Panc1 (cell line): ENCODE measurements around the gene FAM107A. TPM values are rescaled to one million over a fixed set of nuclear protein-coding genes. Genes with fewer than 3 reads are reported as not detected.
A peak's percentile ranks its signal among the peaks of the same experiment; 100 is the strongest.

Experiments used
- ATAC-seq: fragments of 200-7000 bp; cut with Tn5 transposase; 2 replicates; pipeline ENCODE4 v1.9.1; 2020; ENCODE audit warnings: mild to moderate bottlenecking, moderate library complexity
- BruUV-seq: library from RNA; stranded (reverse); fragments of 400-500 nt; replicated peaks from 2 replicates; lab custom pipeline; 2021; lab: Mats Ljungman, UMichigan
- CTCF ChIA-PET: fragments of 300-600 bp; sonication (Branson Sonifier 250); formaldehyde crosslinking; loops from one replicate; lab custom pipeline; 2022; ENCODE audit warnings: antibody characterized with exemption; lab: Charles Lee
- POLR2A ChIA-PET: fragments of 300-600 bp; sonication (Branson Sonifier 250); formaldehyde crosslinking; loops from one replicate; lab custom pipeline; 2022; ENCODE audit warnings: antibody characterized with exemption; lab: Charles Lee
- DNase-seq: peaks from one replicate; pipeline ENCODE4 v3.0.0-alpha.2; 2010; ENCODE audit warnings: low read depth, low spot score
- H3K27ac ChIP-seq: 2 replicates; pipeline ENCODE4 v1.5.1; 2011; ENCODE audit warnings: mild to moderate bottlenecking, low read length, inconsistent platforms
- H3K27me3 ChIP-seq: fragments of 200-500 bp; sonication (Bioruptor generic); 2 replicates; pipeline ENCODE4 v1.6.0; 2014; ENCODE audit warnings: low read length, inconsistent platforms; ENCODE audit not compliant: control insufficient read depth, insufficient read depth
- H3K36me3 ChIP-seq: fragments of 200-500 bp; sonication (Bioruptor generic); 2 replicates; pipeline ENCODE4 v1.5.1; 2014; ENCODE audit warnings: inconsistent platforms, mild to moderate bottlenecking, low read length, moderate library complexity; ENCODE audit not compliant: control insufficient read depth, insufficient read depth
- H3K4me1 ChIP-seq: 2 replicates; pipeline ENCODE4 v1.5.1; 2011; ENCODE audit warnings: inconsistent platforms, mild to moderate bottlenecking, low read length, moderate library complexity; ENCODE audit not compliant: control insufficient read depth, insufficient read depth
- H3K4me3 ChIP-seq, 2 experiments: 2 replicates each; pipeline ENCODE4 v1.5.1; 2011 to 2012; ENCODE audit warnings: low read depth in 2 of 2, low read length in 2 of 2, mild to moderate bottlenecking in 2 of 2, inconsistent platforms in 1 of 2, moderate library complexity in 1 of 2
- H3K9me3 ChIP-seq: fragments of 200-500 bp; sonication (Bioruptor generic); 2 replicates; pipeline ENCODE4 v1.5.1; 2014; ENCODE audit warnings: low read depth, mild to moderate bottlenecking, inconsistent platforms, low read length, moderate library complexity; ENCODE audit not compliant: control insufficient read depth, insufficient read depth
- CTCF ChIP-seq: fragments of 450-650 bp; IDR thresholded peaks from 2 replicates; pipeline ENCODE4 v1.5.1; 2017; ENCODE audit warnings: mild to moderate bottlenecking
- POLR2AphosphoS5 ChIP-seq: IDR thresholded peaks from 2 replicates; pipeline ENCODE4 v1.6.1; 2012; ENCODE audit warnings: mild to moderate bottlenecking, low read depth, low read length, moderate library complexity
- REST ChIP-seq, 2 experiments: IDR thresholded peaks; 2 replicates each; pipeline ENCODE4 v1.6.1; 2011 to 2012; ENCODE audit warnings: low read depth in 2 of 2, control low read depth in 1 of 2, low read length in 1 of 2, mild to moderate bottlenecking in 1 of 2, moderate library complexity in 1 of 2; ENCODE audit not compliant: insufficient read depth in 1 of 2
- SIN3A ChIP-seq: IDR thresholded peaks from 2 replicates; pipeline ENCODE4 v1.6.1; 2012; ENCODE audit warnings: low read depth, mild to moderate bottlenecking, low read length, moderate library complexity, borderline replicate concordance; ENCODE audit not compliant: insufficient read depth
- TCF7L2 ChIP-seq: IDR thresholded peaks from 2 replicates; pipeline ENCODE4 v1.6.1; 2011; ENCODE audit warnings: mild to moderate bottlenecking, low read depth, low read length, inconsistent platforms
- in situ Hi-C: cut with HindIII; loops from 2 replicates; pipeline ENCODE4 v1.10.0; 2016; ENCODE audit warnings: low sequenced_read_pairs, low pct_unique_long_range_greater_than_20kb
- intact Hi-C: fragments of 100-400 bp; cut with micrococcal nuclease; formaldehyde crosslinking; loops from one replicate; pipeline ENCODE4 v1.10.0; 2022; ENCODE audit not compliant: unreplicated experiment
- total RNA-seq: library from RNA; stranded (reverse); gene quantifications from one replicate; pipeline ENCODE4 v1.2.1, GENCODE V29; 2021; ENCODE audit not compliant: unreplicated experiment

The FAM107A gene
- total RNA-seq, 1 experiment from 2014 or later = 0.08 TPM

- in situ Hi-C loops = no loop called here
- BruUV-seq = no TSS peak
- H3K27me3 ChIP-seq = no peaks in the 10 kb centered on the region
- DNase-seq (no peak), ATAC-seq (no peak)
- intact Hi-C loops = no loop called here
- H3K27ac ChIP-seq = no peak overlapping the region
- peaks cover 7% of the 10 kb centered on the region for H3K4me1 ChIP-seq
- H3K36me3 ChIP-seq = no peaks in the 10 kb centered on the region
- TF ChIP-seq SIN3A (no peak), TCF7L2 (no peak), REST (IDR thresholded peaks at IDR 0.05; ENCODE audit: insufficient read depth in 1 of 2, low read depth in 2 of 2, low read length in 1 of 2) (no peak), POLR2AphosphoS5 (no peak), CTCF (no peak)
- H3K4me3 ChIP-seq = no peak overlapping the region
- ChIA-PET POLR2A (no interaction called here), CTCF (interaction anchor here (3.0 kb wide), 1 partner anchor 63 kb away, joined by 19 read pairs; no protein-coding TSS in a partner anchor)
- H3K9me3 ChIP-seq = no peaks in the 10 kb centered on the region
Observed at GRCh38 chr3:58567251-58567515, 10.0 kb downstream of the FAM107A start.

- POLR2A ChIA-PET = no interaction called here
- TF ChIP-seq TCF7L2 = no peak
- TF ChIP-seq SIN3A = no peak
- no peak for TF ChIP-seq POLR2AphosphoS5
- TF ChIP-seq REST (IDR thresholded peaks at IDR 0.05; ENCODE audit: insufficient read depth in 1 of 2, low read depth in 2 of 2, low read length in 1 of 2) = no peak
- no peak for TF ChIP-seq CTCF
- intact Hi-C loops (no loop called here), in situ Hi-C loops (no loop called here)
- H3K4me3 ChIP-seq = no peak overlapping the region
- no TSS peak for BruUV-seq
- DNase-seq (no peak), ATAC-seq (peak; percentile 5; the same call in 1 of the 2 replicates)
- H3K27ac ChIP-seq = no peak overlapping the region
- peaks cover 7% of the 10 kb centered on the region for H3K4me1 ChIP-seq
- no peaks in the 10 kb centered on the region for H3K36me3 ChIP-seq
- CTCF ChIA-PET = interaction anchor here (3.0 kb wide), 1 partner anchor 64 kb away, joined by 19 read pairs; no protein-coding TSS in a partner anchor
- no peaks in the 10 kb centered on the region for H3K9me3 ChIP-seq
- no peaks in the 10 kb centered on the region for H3K27me3 ChIP-seq
Observed at GRCh38 chr3:58566398-58567250, 10.6 kb downstream of the FAM107A start.
